GM18498 (cell line): Measurements from ENCODE around the gene DHRS4L2.
"Not testable (repeated sequence)": the region's sequence is repeated elsewhere in the genome, so short reads cannot be mapped to it uniquely, and the experiment has no call there.

ENCODE experiments used
- ATAC-seq: cut with Tn5 transposase; IDR thresholded peaks from one replicate; pipeline ENCODE4 v1.9.1; 2021; ENCODE audit warnings: mild to moderate bottlenecking, moderate library complexity; ENCODE audit not compliant: unreplicated experiment

Gene DHRS4L2

GRCh38 chr14:24013654-24014514 lies 25.2 kb downstream of the DHRS4L2 start:
- no peak for ATAC-seq

DNA sequence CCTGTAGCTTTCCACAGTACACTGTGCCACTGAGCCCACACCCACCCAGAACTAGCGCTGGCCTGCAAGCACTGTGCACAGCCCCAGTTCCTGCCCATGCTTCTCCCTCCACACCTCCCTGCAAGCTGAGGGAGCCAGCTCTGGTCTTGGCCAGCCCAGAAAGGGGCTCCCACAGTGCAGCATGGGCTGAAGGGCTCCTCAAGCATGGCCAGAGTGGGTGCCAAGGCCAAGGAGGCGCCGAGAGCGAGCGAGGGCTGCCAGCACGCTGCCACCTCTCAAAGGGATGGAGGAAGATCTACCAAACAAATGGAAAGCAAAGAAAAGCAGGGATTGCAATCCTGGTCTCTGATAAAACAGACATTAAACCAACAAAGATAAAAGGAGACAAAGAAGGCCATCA lies 27.0 kb downstream of the DHRS4L2 start:
- ATAC-seq, result not testable (repeated sequence)

- not testable (repeated sequence) for ATAC-seq
Observed at GRCh38 chr14:24018978-24019377, 30.2 kb downstream of the DHRS4L2 start.

DNA sequence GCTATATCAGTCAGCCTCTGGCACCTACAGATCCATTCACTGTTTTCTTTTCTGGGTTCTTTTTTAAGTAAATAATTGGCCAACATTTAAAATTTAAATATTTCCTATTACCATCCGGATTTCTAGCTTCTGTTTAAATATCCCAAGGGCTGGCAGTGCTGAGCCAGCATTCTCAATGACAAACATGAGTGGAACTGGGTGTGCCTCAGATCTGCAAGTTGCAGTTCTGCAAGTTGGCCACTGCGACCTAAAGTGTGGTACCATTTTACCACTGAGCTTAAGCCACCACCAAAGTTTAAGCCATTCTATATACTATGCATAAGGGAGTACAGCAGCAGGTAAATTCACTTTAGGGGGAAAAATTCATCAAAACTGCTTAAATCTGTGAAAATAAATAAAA lies 31.2 kb downstream of the DHRS4L2 start:
- not testable (repeated sequence) for ATAC-seq

GRCh38 chr14:24020520-24020919 lies 31.8 kb downstream of the DHRS4L2 start:
- not testable (repeated sequence) for ATAC-seq

- ATAC-seq, result not testable (repeated sequence)
Observed at GRCh38 chr14:24024939-24025418, 36.2 kb downstream of the DHRS4L2 start.

DNA sequence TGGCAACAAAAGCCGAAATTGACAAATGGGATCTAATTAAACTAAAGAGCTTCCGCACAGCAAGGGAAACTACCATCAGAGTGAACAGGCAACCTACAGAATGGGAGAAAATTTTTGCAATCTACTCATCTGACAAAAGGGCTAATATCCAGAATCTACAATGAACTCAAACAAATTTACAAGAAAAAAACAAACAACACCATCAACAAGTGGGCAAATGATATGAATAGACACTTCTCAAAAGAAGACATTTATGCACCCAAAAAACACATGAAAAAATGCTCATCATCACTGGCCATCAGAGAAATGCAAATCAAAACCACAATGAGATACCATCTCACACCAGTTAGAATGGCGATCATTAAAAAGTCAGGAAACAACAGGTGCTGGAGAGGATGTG lies 41.0 kb downstream of the DHRS4L2 start:
- ATAC-seq, result not testable (repeated sequence)

- ATAC-seq, result not testable (repeated sequence)
Observed at GRCh38 chr14:24031331-24031730, 42.6 kb downstream of the DHRS4L2 start.

GRCh38 chr14:24032727-24033418 lies 44.1 kb downstream of the DHRS4L2 start:
- ATAC-seq, result no peak

- ATAC-seq, result peak; percentile 18
Observed at GRCh38 chr14:24035769-24036168, 47.0 kb downstream of the DHRS4L2 start.

DNA sequence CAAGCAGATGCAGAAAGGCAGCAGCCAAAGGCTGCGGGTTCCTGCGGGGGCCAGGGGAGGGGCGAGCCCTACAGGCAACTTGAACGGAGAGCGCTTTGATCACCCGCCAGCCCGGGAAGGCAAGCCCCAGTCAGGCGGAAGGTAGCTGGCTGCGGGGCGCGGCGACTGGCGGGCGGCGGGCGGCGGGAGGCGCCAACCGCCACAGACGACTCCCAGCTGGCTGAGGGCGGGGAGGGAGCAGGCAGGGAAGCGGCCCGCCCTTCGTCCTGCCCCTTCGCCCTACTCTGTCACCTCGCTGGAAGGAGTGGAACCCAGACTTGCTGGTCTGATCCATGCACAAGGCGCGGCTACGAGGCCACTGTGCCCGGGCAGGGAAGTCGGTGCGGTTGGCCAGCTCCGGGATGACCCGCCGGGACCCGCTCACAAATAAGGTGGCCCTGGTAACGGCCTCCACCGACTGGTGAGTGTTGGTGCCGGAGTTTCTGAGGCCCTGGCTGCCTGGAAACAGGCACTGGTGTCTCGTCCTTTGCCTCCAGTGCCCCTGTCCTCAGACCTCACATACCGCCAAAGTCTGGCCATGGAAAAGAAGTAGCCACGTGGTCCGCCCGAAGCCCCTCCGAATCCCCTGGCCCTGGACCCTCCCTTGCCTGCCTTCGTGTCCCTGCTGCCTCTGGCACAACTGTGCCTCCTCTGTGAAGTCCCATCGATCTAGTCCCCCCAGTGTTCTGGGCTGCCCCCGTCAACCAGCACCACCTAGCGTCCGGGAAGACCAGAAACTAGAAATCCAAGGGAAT lies 47.6 kb downstream of the DHRS4L2 start:
- peak; percentile 65 for ATAC-seq

DNA sequence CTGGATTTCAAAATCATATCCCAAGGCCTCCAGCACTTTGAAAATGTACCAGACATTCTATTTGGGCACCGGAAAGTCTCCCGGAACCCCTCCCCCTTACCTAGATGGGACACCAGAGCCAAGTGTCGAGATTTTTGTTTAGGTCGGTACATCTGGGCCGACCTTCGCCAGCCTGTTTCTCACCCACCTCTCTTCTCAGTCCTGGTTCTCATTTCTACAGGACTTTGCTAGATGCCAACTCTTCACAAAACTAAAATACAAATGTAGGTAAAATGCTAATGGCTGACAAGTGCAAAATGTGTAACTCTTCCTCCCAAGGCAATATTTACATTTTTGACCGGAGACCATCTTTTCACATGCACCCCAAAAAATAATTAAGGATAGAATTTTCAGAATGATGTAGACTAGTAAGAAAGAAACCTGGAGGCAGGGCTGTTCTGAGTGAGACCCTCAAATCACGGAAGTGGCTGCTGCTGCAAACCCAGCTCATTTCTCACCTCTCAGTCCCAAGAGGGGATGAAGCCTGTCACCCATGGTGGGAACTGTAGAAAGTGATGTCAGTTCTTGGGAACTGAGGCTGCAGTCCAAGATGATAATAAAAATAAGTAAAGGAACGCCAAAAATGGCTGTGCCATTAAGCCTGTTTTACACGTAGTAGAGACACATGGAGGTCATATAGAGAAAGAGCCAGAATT lies 48.4 kb downstream of the DHRS4L2 start:
- peak; percentile 25 for ATAC-seq

DNA sequence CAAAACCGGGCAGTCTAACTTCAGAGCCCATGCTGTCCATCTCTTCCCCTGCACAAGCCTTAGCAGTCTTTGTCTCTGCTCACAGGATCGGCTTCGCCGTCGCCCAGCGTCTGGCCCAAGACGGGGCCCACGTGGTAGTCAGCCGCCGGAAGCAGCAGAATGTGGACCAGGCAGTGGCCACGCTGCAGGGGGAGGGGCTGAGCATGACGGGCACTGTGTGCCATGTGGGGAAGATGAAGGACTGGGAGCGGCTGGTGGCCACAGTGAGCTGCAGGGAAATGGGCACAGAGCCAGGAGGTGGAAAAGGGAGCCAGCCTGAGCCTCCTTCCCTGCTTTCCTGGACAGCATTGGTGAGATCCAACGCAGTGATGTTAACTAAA lies 48.9 kb downstream of the DHRS4L2 start:
- no peak for ATAC-seq

DNA sequence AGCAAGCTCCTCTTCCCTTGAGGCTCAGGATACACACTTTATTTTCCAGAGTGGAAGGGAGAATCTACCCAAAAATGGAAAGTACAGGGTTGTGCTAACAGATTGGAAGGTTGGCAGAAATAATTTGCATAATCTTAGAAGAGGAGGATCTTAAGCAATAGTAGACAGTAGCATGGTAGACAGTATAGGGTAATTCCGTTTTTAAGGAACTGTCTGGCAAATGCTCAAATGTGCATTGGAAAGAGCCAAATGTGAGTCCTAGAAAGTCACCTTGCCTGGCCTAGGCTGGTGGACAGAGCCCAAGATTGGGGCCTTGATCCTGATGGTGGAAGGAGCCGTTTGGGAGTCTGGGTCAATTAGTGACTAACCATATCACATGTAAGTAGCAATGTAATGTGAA lies 50.0 kb downstream of the DHRS4L2 start:
- no peak for ATAC-seq

- no peak for ATAC-seq
Observed at GRCh38 chr14:24040692-24041091, 52.0 kb downstream of the DHRS4L2 start.

- ATAC-seq, result no peak
Observed at GRCh38 chr14:24042746-24043145, 54.0 kb downstream of the DHRS4L2 start.

GRCh38 chr14:24049002-24049401 lies 60.3 kb downstream of the DHRS4L2 start:
- not testable (repeated sequence) for ATAC-seq

GRCh38 chr14:24050753-24051152 lies 62.0 kb downstream of the DHRS4L2 start:
- not testable (repeated sequence) for ATAC-seq

- peak; percentile 8 for ATAC-seq
Observed at GRCh38 chr14:24051176-24051788, 62.6 kb downstream of the DHRS4L2 start.
